H1 (cell line): ENCODE results near the gene MLPH.

Experiments
- EZH2 ChIP-seq: fragments of 200-600 bp; sonication (generic); IDR thresholded peaks from 2 replicates; pipeline ENCODE4 v1.7.1; 2012; ENCODE audit warnings: low read depth, mild to moderate bottlenecking, moderate library complexity, low read length, inconsistent platforms; ENCODE audit not compliant: severe bottlenecking
- MAFK ChIP-seq: IDR thresholded peaks from 2 replicates; pipeline ENCODE4 v1.6.1; 2012; ENCODE audit warnings: low read depth, mild to moderate bottlenecking, improper control_type of control experiment, low read length
- SIRT6 ChIP-seq: IDR thresholded peaks from one replicate; pipeline ENCODE4 v1.7.1; 2012; ENCODE audit warnings: low read length, inconsistent platforms
- TAF1 ChIP-seq: IDR thresholded peaks from 2 replicates; pipeline ENCODE4 v1.6.1; 2011; ENCODE audit warnings: mild to moderate bottlenecking, low read depth, low read length
- TF ChIP-seq, protein P1 (sequence below), 3 experiments: IDR thresholded peaks; 1 replicate in 2 of 3; 2 replicates in 1 of 3; pipeline versions ENCODE4 v1.5.1 to v1.6.1; 2011; ENCODE audit warnings: low read length in 3 of 3, mild to moderate bottlenecking in 3 of 3, inconsistent platforms in 2 of 3, low read depth in 1 of 3, moderate library complexity in 1 of 3; ENCODE audit not compliant: insufficient read depth in 1 of 3; ENCODE audit errors: control extremely low read depth in 1 of 3
- TF ChIP-seq, protein P2 (sequence below): IDR thresholded peaks from 2 replicates; pipeline ENCODE4 v1.6.1; 2012; ENCODE audit warnings: inconsistent platforms

DNA sequence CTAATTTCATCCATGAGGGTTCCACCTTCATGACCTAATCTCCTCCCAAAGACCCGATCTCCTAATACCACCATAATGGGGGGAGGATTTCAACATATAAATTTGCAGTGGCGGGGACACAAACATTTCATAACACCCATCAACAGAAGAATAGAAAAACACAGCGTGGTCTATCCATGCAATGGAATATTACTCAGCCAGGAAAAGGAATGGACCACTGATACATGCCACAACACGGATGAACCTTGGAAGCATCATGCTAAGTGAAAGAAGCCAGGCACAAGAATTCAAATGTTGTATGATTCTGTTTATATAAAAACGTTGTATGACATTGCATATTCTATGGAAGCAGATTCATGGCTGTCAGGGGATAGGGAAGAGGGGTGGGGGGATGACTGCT is 82.0 kb downstream of the MLPH start:
- TF ChIP-seq MAFK = no peak
- TF ChIP-seq, protein P1, sequence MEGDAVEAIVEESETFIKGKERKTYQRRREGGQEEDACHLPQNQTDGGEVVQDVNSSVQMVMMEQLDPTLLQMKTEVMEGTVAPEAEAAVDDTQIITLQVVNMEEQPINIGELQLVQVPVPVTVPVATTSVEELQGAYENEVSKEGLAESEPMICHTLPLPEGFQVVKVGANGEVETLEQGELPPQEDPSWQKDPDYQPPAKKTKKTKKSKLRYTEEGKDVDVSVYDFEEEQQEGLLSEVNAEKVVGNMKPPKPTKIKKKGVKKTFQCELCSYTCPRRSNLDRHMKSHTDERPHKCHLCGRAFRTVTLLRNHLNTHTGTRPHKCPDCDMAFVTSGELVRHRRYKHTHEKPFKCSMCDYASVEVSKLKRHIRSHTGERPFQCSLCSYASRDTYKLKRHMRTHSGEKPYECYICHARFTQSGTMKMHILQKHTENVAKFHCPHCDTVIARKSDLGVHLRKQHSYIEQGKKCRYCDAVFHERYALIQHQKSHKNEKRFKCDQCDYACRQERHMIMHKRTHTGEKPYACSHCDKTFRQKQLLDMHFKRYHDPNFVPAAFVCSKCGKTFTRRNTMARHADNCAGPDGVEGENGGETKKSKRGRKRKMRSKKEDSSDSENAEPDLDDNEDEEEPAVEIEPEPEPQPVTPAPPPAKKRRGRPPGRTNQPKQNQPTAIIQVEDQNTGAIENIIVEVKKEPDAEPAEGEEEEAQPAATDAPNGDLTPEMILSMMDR (IDR thresholded peaks at IDR 0.05; ENCODE audit: control extremely low read depth in 1 of 3, insufficient read depth in 1 of 3, low read depth in 1 of 3, low read length in 3 of 3) = no peak
- no peak for TF ChIP-seq SIRT6
- TF ChIP-seq EZH2 = no peak
- TF ChIP-seq TAF1 = no peak
- TF ChIP-seq, protein P2, sequence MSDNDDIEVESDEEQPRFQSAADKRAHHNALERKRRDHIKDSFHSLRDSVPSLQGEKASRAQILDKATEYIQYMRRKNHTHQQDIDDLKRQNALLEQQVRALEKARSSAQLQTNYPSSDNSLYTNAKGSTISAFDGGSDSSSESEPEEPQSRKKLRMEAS = no peak
